K562 (cell line): ENCODE measurements around the gene ADIPOR1. TPM values are rescaled to one million over a fixed set of nuclear protein-coding genes. Genes with fewer than 3 reads are reported as not detected.

Experiments used
- ATAC-seq: fragments of 200-7000 bp; cut with Tn5 transposase; 3 replicates; pipeline ENCODE4 v1.9.1; 2020; ENCODE audit warnings: moderate library complexity
- BruUV-seq: library from RNA; stranded (reverse); fragments of 400-500 nt; replicated peaks from 2 replicates; lab custom pipeline; 2021; lab: Mats Ljungman, UMichigan
- CTCF ChIA-PET: fragments of 300-600 bp; formaldehyde crosslinking; extraction: SDS; loops from one replicate; lab custom pipeline; 2021; ENCODE audit warnings: low intra/inter-chr PET ratio; lab: Yijun Ruan, JAX
- POLR2A ChIA-PET: fragments of 300-600, 350-650 bp; sonication (Branson Sonifier 250); formaldehyde crosslinking; extraction: SDS; loops from one replicate; lab custom pipeline; 2021; ENCODE audit warnings: antibody characterized with exemption, inconsistent platforms; lab: Yijun Ruan, JAX
- DNase-seq, 4 experiments: peaks; one replicate each; pipeline versions ENCODE4 v3.0.0 to v3.0.0-alpha.2; 2011 to 2018; ENCODE audit warnings: low spot score in 3 of 4, mixed read lengths in 3 of 4; ENCODE audit errors: extremely low read depth in 1 of 4
- FAIRE-seq: peaks from 2 replicates; lab custom pipeline; 2011; peaks lifted over from hg19 to GRCh38; lab: Jason Lieb, UNC
- H2AFZ ChIP-seq: 2 replicates; pipeline ENCODE4 v1.6.0; 2011; ENCODE audit warnings: low read depth, low read length, control low read depth, inconsistent platforms
- H3K27ac ChIP-seq: fragments of 200-600 bp; 3 replicates; pipeline ENCODE4 v1.8.0; 2011; ENCODE audit warnings: low read depth, mild to moderate bottlenecking, control low read depth, inconsistent platforms, low read length, moderate library complexity, mixed read lengths; ENCODE audit errors: extremely low read depth
- H3K27me3 ChIP-seq, 2 experiments: fragments of 300-600 bp in 1 of 2; 2 replicates in 1 of 2; 3 replicates in 1 of 2; pipeline versions ENCODE4 v1.6.0 to v1.8.0; 2011; ENCODE audit warnings: inconsistent platforms in 2 of 2, low read length in 2 of 2, mild to moderate bottlenecking in 1 of 2, mixed read lengths in 1 of 2, moderate library complexity in 1 of 2; ENCODE audit not compliant: control insufficient read depth in 2 of 2, insufficient read depth in 2 of 2
- H3K36me3 ChIP-seq: fragments of 300-600 bp; 3 replicates; pipeline ENCODE4 v1.8.0; 2011; ENCODE audit warnings: mild to moderate bottlenecking, low read length, inconsistent platforms; ENCODE audit not compliant: control insufficient read depth, insufficient read depth
- H3K4me1 ChIP-seq, 2 experiments: fragments of 200-600 bp in 1 of 2; replicated peaks in 1 of 2; 2 replicates in 1 of 2; 3 replicates in 1 of 2; pipeline versions ENCODE4 v1.5.1 to v1.8.0; 2011; ENCODE audit warnings: inconsistent platforms in 2 of 2, low read length in 2 of 2, mild to moderate bottlenecking in 1 of 2, mixed read lengths in 1 of 2, moderate library complexity in 1 of 2; ENCODE audit not compliant: control insufficient read depth in 2 of 2, insufficient read depth in 2 of 2
- H3K4me2 ChIP-seq: 2 replicates; pipeline ENCODE4 v1.6.1; 2011; ENCODE audit warnings: low read length, control low read depth, inconsistent platforms, mixed read lengths; ENCODE audit not compliant: insufficient read depth
- H3K4me3 ChIP-seq: fragments of 200-600 bp; sonication (generic), shearing (Covaris generic); 2 replicates; pipeline ENCODE4 v1.5.1; 2016; ENCODE audit warnings: control low read depth, inconsistent platforms
- H3K79me2 ChIP-seq: fragments of 200-600 bp; 3 replicates; pipeline ENCODE4 v1.8.0; 2011; ENCODE audit warnings: low read length, inconsistent platforms; ENCODE audit not compliant: control insufficient read depth, insufficient read depth
- H3K9ac ChIP-seq, 2 experiments: 2 replicates each; pipeline versions ENCODE4 v1.6.0 to v1.6.1; 2011; ENCODE audit warnings: low read depth in 2 of 2, low read length in 2 of 2, control low read depth in 1 of 2, inconsistent platforms in 1 of 2, mild to moderate bottlenecking in 1 of 2, mixed read lengths in 1 of 2; ENCODE audit not compliant: insufficient read depth in 1 of 2
- H3K9me1 ChIP-seq: one replicate; pipeline ENCODE4 v1.6.0; 2011; ENCODE audit warnings: inconsistent platforms, mild to moderate bottlenecking, low read length, moderate library complexity; ENCODE audit not compliant: control insufficient read depth, insufficient read depth
- H3K9me3 ChIP-seq: replicated peaks from 2 replicates; pipeline ENCODE4 v1.5.1; 2011; ENCODE audit warnings: low read depth, low read length, inconsistent platforms; ENCODE audit not compliant: control insufficient read depth, insufficient read depth
- H4K20me1 ChIP-seq: replicated peaks from 2 replicates; pipeline ENCODE4 v1.6.1; 2011; ENCODE audit warnings: low read length, inconsistent platforms, mixed read lengths; ENCODE audit not compliant: control insufficient read depth, insufficient read depth
- ARHGAP35 ChIP-seq: fragments of 450-650 bp; IDR thresholded peaks from 2 replicates; pipeline ENCODE4 v1.6.1; 2018; ENCODE audit not compliant: partially characterized antibody
- ARID1B ChIP-seq: fragments of 450-650 bp; IDR thresholded peaks from 2 replicates; pipeline ENCODE4 v1.6.1; 2016; ENCODE audit warnings: antibody characterized with exemption, mild to moderate bottlenecking, inconsistent platforms
- BCOR ChIP-seq: fragments of 450-650 bp; IDR thresholded peaks from 2 replicates; pipeline ENCODE4 v1.6.1; 2016
- CBFB ChIP-seq: sonication (generic); formaldehyde crosslinking; IDR thresholded peaks from 2 replicates; pipeline ENCODE4 v1.4.0; 2020; ENCODE audit warnings: mild to moderate bottlenecking, missing genetic modification reagents
- GTF2A2 ChIP-seq: IDR thresholded peaks from 2 replicates; pipeline ENCODE4 v1.6.1; 2016; ENCODE audit warnings: mild to moderate bottlenecking, missing genetic modification characterization, missing compliant biosample characterization
- NBN ChIP-seq: fragments of 450-650 bp; IDR thresholded peaks from 2 replicates; pipeline ENCODE4 v1.6.1; 2016; ENCODE audit warnings: low read depth, mild to moderate bottlenecking
- NCOA6 ChIP-seq: fragments of 450-650 bp; IDR thresholded peaks from 2 replicates; pipeline ENCODE4 v1.6.1; 2017; ENCODE audit warnings: mild to moderate bottlenecking
- NR3C1 ChIP-seq: sonication (generic); formaldehyde crosslinking; IDR thresholded peaks from 2 replicates; pipeline ENCODE4 v1.8.1; 2022; ENCODE audit warnings: missing genetic modification reagents
- RBM15 ChIP-seq: fragments of 200-400 bp; formaldehyde crosslinking; IDR thresholded peaks from 2 replicates; pipeline ENCODE4 v1.6.1; 2018; ENCODE audit warnings: mild to moderate bottlenecking, low read length, moderate library complexity; ENCODE audit not compliant: insufficient read depth
- SMARCA5 ChIP-seq: fragments of 450-650 bp; IDR thresholded peaks from 2 replicates; pipeline ENCODE4 v1.6.1; 2016
- TRIM24 ChIP-seq, 2 experiments: fragments of 450-650 bp; IDR thresholded peaks; 2 replicates each; pipeline ENCODE4 v1.6.1; 2016
- ZNF165 ChIP-seq: fragments of 250-450 bp; sonication (Bioruptor Pico); IDR thresholded peaks from 2 replicates; pipeline ENCODE4 v1.4.0; 2020; ENCODE audit warnings: borderline replicate concordance
- ZNF324 ChIP-seq: fragments of 250-450 bp; sonication (Bioruptor Pico); IDR thresholded peaks from 2 replicates; pipeline ENCODE4 v1.4.0; 2020; ENCODE audit warnings: mild to moderate bottlenecking
- ZNF707 ChIP-seq: fragments of 250-450 bp; sonication (Bioruptor Pico); conservative IDR thresholded peaks from 2 replicates; pipeline ENCODE4 v1.8.0; 2022; ENCODE audit warnings: inconsistent platforms, mild to moderate bottlenecking, moderate library complexity
- WGBS: fragments of 100-300 bp; shearing (Covaris generic); methylation state at CpG from one replicate; pipeline ENCODE4 v1.1.6; 2016; ENCODE audit warnings: low coverage, mixed read lengths; ENCODE audit not compliant: insufficient coverage; ENCODE audit errors: missing lambda C conversion rate; 5-methylcytosine and 5-hydroxymethylcytosine counted together
- in situ Hi-C: fragments of 300-500 bp; cut with MboI; formaldehyde crosslinking; loops from 4 replicates; pipeline ENCODE4 v1.15.0; 2018; ENCODE audit warnings: inconsistent platforms, mixed read lengths
- intact Hi-C: fragments of 100-400 bp; cut with micrococcal nuclease; formaldehyde crosslinking; loops from 2 replicates; pipeline ENCODE4 v1.14.2; 2022
- polyA plus RNA-seq, 8 experiments: library from polyadenylated mRNA; depleted of rRNA in 4 of 8; stranded (reverse) in 5 of 8; unstranded in 3 of 8; fragments of >200 nt; fragmentation: Nextera tagmentation in 2 of 8; fragmentation: Illumina TruSeq in 1 of 8; extraction: Ambion mirVana in 2 of 8; extraction: Trizol in 1 of 8; gene quantifications; 2 replicates each; pipeline versions ENCODE4 v1.2.1 to v1.2.3, GENCODE V29; 2011 to 2014; ENCODE audit warnings: inconsistent platforms in 1 of 8, missing spikeins in 1 of 8
- total RNA-seq, 7 experiments: library from RNA; depleted of rRNA in 6 of 7; stranded (reverse); fragments of >200 nt in 6 of 7; fragmentation: Illumina TruSeq in 2 of 7; extraction: Trizol in 2 of 7; gene quantifications; 2 replicates each; pipeline versions ENCODE4 v1.2.1 to v1.2.3, GENCODE V29; 2011 to 2021; ENCODE audit warnings: low replicate concordance in 1 of 7
- TF ChIP-seq, protein P1 (sequence below): fragments of 200-800 bp; sonication (Bioruptor generic); IDR thresholded peaks from 2 replicates; pipeline ENCODE4 v1.6.1; 2016; ENCODE audit warnings: missing genetic modification characterization, missing compliant biosample characterization
- TF ChIP-seq, protein P2 (sequence below): fragments of 450-650 bp; IDR thresholded peaks from 2 replicates; pipeline ENCODE4 v1.6.1; 2016; ENCODE audit warnings: antibody characterized with exemption
- TF ChIP-seq, protein P3 (sequence below): fragments of 250-450 bp; sonication (Bioruptor Pico); IDR thresholded peaks from 2 replicates; pipeline ENCODE4 v1.8.0; 2021; ENCODE audit warnings: borderline replicate concordance, mild to moderate bottlenecking, moderate library complexity; ENCODE audit not compliant: poor library complexity, severe bottlenecking

Gene ADIPOR1
- total and polyA plus RNA-seq, 9 of the 15 experiments (the other 6 are each of a cell fraction or from before 2014, with no cell fraction given) = 29.0 to 217 (median 100) TPM

DNA sequence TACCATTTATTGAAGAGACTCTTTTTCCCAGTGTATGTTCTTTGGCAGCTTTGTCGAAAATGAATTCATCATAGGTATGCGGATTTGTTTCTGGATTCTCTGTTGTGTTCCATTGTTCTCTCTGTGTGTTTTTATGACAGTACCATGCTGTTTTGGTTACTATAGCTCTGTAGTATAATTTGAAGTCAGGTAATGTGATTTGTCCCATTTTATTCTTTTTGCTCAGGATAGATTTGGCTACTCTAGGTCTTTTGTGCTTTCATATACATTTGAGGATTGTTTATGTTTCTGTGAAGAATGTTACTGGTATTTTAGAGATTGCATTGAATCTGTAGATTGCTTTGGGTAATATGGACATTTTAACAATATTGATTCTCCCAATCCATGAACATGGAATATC is 25.6 kb downstream of the ADIPOR1 start:
- no TSS peak for BruUV-seq
- Histone ChIP-seq H3K9me1 (no peaks in the 10 kb centered on the region), H3K27ac (no peak overlapping the region), H3K36me3 (no peaks in the 10 kb centered on the region), H4K20me1 (no peaks in the 10 kb centered on the region), H3K79me2 (no peaks in the 10 kb centered on the region), H3K4me3 (no peak overlapping the region), H2AFZ (no peak overlapping the region), H3K27me3 (no peaks in the 10 kb centered on the region), H3K9me3 (no peaks in the 10 kb centered on the region), H3K4me2 (no peak overlapping the region), H3K9ac (no peak overlapping the region), H3K4me1 (peaks cover 0 to 5% of the 10 kb centered on the region in 2 experiments; a peak in 2 of 5 replicates)
- intact Hi-C loops (no loop called here), in situ Hi-C loops (no loop called here)
- 11% methylated on average over 2 of the region's 2 CpGs for WGBS
- ATAC-seq (no peak), FAIRE-seq (no peak), DNase-seq (no peak)
- ChIA-PET CTCF (no interaction called here), POLR2A (no interaction called here)
- TF ChIP-seq RBM15 (no peak), NCOA6 (no peak), ZNF707 (no peak), ARHGAP35 (no peak), GTF2A2 (tag) (no peak), TRIM24 (IDR thresholded peaks at IDR 0.05) (0 out of 4 replicates have a peak, but pooled peaks of 1 of the 2 experiments have one; percentile 29), ZNF165 (CRISPR knock-in tag) (no peak), ARID1B (no peak), NBN (no peak), SMARCA5 (peak; percentile 65; the same call in 1 of the 2 replicates), BCOR (peak; percentile 38; the same call in 1 of the 2 replicates), CBFB (CRISPR knock-in tag) (no peak), NR3C1 (CRISPR knock-in tag) (no peak), ZNF324 (CRISPR knock-in tag) (no peak)
- TF ChIP-seq, protein P1, sequence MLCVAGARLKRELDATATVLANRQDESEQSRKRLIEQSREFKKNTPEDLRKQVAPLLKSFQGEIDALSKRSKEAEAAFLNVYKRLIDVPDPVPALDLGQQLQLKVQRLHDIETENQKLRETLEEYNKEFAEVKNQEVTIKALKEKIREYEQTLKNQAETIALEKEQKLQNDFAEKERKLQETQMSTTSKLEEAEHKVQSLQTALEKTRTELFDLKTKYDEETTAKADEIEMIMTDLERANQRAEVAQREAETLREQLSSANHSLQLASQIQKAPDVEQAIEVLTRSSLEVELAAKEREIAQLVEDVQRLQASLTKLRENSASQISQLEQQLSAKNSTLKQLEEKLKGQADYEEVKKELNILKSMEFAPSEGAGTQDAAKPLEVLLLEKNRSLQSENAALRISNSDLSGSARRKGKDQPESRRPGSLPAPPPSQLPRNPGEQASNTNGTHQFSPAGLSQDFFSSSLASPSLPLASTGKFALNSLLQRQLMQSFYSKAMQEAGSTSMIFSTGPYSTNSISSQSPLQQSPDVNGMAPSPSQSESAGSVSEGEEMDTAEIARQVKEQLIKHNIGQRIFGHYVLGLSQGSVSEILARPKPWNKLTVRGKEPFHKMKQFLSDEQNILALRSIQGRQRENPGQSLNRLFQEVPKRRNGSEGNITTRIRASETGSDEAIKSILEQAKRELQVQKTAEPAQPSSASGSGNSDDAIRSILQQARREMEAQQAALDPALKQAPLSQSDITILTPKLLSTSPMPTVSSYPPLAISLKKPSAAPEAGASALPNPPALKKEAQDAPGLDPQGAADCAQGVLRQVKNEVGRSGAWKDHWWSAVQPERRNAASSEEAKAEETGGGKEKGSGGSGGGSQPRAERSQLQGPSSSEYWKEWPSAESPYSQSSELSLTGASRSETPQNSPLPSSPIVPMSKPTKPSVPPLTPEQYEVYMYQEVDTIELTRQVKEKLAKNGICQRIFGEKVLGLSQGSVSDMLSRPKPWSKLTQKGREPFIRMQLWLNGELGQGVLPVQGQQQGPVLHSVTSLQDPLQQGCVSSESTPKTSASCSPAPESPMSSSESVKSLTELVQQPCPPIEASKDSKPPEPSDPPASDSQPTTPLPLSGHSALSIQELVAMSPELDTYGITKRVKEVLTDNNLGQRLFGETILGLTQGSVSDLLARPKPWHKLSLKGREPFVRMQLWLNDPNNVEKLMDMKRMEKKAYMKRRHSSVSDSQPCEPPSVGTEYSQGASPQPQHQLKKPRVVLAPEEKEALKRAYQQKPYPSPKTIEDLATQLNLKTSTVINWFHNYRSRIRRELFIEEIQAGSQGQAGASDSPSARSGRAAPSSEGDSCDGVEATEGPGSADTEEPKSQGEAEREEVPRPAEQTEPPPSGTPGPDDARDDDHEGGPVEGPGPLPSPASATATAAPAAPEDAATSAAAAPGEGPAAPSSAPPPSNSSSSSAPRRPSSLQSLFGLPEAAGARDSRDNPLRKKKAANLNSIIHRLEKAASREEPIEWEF (CRISPR knock-in tag) = no peak
- TF ChIP-seq, protein P2, sequence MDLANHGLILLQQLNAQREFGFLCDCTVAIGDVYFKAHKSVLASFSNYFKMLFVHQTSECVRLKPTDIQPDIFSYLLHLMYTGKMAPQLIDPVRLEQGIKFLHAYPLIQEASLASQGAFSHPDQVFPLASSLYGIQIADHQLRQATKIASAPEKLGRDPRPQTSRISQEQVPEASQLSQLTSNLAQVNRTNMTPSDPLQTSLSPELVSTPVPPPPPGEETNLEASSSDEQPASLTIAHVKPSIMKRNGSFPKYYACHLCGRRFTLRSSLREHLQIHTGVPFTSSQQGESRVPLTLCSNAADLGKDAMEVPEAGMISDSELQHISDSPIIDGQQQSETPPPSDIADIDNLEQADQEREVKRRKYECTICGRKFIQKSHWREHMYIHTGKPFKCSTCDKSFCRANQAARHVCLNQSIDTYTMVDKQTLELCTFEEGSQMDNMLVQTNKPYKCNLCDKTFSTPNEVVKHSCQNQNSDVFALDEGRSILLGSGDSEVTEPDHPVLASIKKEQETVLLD = no peak
- TF ChIP-seq, protein P3, sequence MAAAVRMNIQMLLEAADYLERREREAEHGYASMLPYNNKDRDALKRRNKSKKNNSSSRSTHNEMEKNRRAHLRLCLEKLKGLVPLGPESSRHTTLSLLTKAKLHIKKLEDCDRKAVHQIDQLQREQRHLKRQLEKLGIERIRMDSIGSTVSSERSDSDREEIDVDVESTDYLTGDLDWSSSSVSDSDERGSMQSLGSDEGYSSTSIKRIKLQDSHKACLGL (CRISPR knock-in tag) = no peak
